HL-60 (cell line): ENCODE measurements around the gene KHSRP.

Source experiments
- GABPA ChIP-seq: IDR thresholded peaks from 2 replicates; pipeline ENCODE4 v1.6.1; 2012; ENCODE audit warnings: low read depth
- POLR2AphosphoS5 ChIP-seq: IDR thresholded peaks from 2 replicates; pipeline ENCODE4 v1.6.1; 2012; ENCODE audit warnings: low read depth
- TF ChIP-seq, protein P1 (sequence below): IDR thresholded peaks from one replicate; pipeline ENCODE4 v1.5.1; 2011; ENCODE audit warnings: low read length, control low read depth, inconsistent platforms; ENCODE audit not compliant: insufficient read depth

DNA sequence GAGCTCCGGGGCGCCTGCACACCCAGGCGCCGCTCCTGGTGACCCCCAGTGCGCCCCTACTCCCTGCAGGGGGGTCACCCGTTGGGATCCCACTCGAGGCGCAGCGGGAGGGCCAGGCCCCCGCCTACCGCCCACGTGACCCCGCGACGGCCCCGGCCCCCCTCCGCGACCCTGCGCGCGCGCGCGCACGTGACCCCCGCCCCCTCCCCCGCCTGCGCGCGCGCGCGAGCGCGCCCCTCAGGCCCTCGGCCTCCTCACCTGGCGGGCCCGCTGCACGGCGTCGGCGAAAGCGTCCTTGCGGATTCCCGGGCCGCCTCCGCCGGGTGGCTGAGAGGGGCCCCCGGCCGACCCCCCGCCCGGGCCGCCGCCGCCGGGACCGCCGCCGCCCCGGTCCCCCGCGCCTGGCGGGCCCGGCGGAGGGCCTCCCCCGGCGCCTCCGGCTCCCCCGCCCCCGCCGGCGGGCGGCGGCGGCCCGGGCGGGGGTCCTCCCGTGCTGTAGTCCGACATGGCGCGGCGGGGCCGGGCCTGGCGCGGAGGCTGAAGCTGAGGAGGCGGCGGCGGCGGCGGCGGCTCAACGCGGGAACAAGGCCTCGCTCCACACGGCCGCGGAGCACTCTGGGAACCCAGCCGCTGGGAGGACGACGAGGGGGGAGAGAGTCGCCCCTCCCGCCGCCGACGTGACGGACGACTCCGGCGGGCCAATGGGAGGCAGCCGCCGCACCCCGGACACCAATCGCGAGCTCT lies at the start of gene KHSRP:
- peak; percentile 91 for TF ChIP-seq POLR2AphosphoS5
- TF ChIP-seq, protein P1, sequence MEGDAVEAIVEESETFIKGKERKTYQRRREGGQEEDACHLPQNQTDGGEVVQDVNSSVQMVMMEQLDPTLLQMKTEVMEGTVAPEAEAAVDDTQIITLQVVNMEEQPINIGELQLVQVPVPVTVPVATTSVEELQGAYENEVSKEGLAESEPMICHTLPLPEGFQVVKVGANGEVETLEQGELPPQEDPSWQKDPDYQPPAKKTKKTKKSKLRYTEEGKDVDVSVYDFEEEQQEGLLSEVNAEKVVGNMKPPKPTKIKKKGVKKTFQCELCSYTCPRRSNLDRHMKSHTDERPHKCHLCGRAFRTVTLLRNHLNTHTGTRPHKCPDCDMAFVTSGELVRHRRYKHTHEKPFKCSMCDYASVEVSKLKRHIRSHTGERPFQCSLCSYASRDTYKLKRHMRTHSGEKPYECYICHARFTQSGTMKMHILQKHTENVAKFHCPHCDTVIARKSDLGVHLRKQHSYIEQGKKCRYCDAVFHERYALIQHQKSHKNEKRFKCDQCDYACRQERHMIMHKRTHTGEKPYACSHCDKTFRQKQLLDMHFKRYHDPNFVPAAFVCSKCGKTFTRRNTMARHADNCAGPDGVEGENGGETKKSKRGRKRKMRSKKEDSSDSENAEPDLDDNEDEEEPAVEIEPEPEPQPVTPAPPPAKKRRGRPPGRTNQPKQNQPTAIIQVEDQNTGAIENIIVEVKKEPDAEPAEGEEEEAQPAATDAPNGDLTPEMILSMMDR: no peak
- no peak for TF ChIP-seq GABPA
